ENCODE results near the gene HOOK2. TPM values are rescaled to one million over a fixed set of nuclear protein-coding genes. Genes with fewer than 3 reads are reported as not detected.

The HOOK2 gene
- total and polyA plus RNA-seq, 2 of the 13 experiments (the other 11 are each of a cell fraction or from before 2014, with no cell fraction given): 9.2 to 12.9 TPM

GRCh38 chr19:12790628-12791344 is 15.4 kb upstream of the HOOK2 start (continued):
- TF ChIP-seq ZBTB10 (CRISPR knock-in tag; IDR thresholded peaks at IDR 0.05; ENCODE audit: borderline replicate concordance) (peak; percentile 79; the same call in 1 of the 2 replicates), XRCC5 (optimal IDR thresholded peaks at IDR 0.05; ENCODE audit: low read length) (no peak), ZBTB49 (CRISPR knock-in tag; IDR thresholded peaks at IDR 0.05; ENCODE audit: borderline replicate concordance) (no peak), ETV5 (CRISPR knock-in tag; IDR thresholded peaks at IDR 0.05; ENCODE audit: borderline replicate concordance) (no peak), ARNT2 (CRISPR knock-in tag; IDR thresholded peaks at IDR 0.05; ENCODE audit: low read depth) (no peak), FOXA1 (IDR thresholded peaks at IDR 0.05) (no peak), FOXA1 (CRISPR knock-in tag; IDR thresholded peaks at IDR 0.05) (peak; percentile 97), EED (CRISPR knock-in tag; IDR thresholded peaks at IDR 0.05) (no peak), TCF7L2 (IDR thresholded peaks at IDR 0.05; ENCODE audit: low read depth, low read length) (no peak), ZNF550 (CRISPR knock-in tag; IDR thresholded peaks at IDR 0.05; ENCODE audit: borderline replicate concordance) (no peak), TEAD2 (CRISPR knock-in tag; IDR thresholded peaks at IDR 0.05) (no peak), ZNF329 (CRISPR knock-in tag; IDR thresholded peaks at IDR 0.05; ENCODE audit: low read depth) (no peak), CREB1 (IDR thresholded peaks at IDR 0.05) (no peak), CREB1 (CRISPR knock-in tag; IDR thresholded peaks at IDR 0.05) (no peak)
- TF ChIP-seq, protein P1, sequence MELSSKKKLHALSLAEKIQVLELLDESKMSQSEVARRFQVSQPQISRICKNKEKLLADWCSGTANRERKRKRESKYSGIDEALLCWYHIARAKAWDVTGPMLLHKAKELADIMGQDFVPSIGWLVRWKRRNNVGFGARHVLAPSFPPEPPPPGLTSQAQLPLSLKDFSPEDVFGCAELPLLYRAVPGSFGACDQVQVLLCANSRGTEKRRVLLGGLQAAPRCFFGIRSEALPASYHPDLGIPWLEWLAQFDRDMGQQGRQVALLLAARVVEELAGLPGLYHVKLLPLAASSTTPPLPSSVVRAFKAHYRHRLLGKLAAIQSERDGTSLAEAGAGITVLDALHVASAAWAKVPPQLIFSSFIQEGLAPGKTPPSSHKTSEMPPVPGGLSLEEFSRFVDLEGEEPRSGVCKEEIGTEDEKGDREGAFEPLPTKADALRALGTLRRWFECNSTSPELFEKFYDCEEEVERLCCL (CRISPR knock-in tag; IDR thresholded peaks at IDR 0.05; ENCODE audit: borderline replicate concordance): no peak
- TF ChIP-seq, protein P2, sequence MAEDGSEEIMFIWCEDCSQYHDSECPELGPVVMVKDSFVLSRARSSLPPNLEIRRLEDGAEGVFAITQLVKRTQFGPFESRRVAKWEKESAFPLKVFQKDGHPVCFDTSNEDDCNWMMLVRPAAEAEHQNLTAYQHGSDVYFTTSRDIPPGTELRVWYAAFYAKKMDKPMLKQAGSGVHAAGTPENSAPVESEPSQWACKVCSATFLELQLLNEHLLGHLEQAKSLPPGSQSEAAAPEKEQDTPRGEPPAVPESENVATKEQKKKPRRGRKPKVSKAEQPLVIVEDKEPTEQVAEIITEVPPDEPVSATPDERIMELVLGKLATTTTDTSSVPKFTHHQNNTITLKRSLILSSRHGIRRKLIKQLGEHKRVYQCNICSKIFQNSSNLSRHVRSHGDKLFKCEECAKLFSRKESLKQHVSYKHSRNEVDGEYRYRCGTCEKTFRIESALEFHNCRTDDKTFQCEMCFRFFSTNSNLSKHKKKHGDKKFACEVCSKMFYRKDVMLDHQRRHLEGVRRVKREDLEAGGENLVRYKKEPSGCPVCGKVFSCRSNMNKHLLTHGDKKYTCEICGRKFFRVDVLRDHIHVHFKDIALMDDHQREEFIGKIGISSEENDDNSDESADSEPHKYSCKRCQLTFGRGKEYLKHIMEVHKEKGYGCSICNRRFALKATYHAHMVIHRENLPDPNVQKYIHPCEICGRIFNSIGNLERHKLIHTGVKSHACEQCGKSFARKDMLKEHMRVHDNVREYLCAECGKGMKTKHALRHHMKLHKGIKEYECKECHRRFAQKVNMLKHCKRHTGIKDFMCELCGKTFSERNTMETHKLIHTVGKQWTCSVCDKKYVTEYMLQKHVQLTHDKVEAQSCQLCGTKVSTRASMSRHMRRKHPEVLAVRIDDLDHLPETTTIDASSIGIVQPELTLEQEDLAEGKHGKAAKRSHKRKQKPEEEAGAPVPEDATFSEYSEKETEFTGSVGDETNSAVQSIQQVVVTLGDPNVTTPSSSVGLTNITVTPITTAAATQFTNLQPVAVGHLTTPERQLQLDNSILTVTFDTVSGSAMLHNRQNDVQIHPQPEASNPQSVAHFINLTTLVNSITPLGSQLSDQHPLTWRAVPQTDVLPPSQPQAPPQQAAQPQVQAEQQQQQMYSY (CRISPR knock-in tag; IDR thresholded peaks at IDR 0.05): no peak
- TF ChIP-seq, protein P3, sequence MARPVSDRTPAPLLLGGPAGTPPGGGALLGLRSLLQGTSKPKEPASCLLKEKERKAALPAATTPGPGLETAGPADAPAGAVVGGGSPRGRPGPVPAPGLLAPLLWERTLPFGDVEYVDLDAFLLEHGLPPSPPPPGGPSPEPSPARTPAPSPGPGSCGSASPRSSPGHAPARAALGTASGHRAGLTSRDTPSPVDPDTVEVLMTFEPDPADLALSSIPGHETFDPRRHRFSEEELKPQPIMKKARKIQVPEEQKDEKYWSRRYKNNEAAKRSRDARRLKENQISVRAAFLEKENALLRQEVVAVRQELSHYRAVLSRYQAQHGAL (CRISPR knock-in tag; IDR thresholded peaks at IDR 0.05; ENCODE audit: not compliant biosample characterization): no peak

All from HepG2 (cell line).